GM12873 (cell line): ENCODE measurements around the gene XXYLT1.

Experiments used
- TF ChIP-seq, protein P1 (sequence below): IDR thresholded peaks from 2 replicates; pipeline ENCODE4 v1.5.1; 2012; ENCODE audit warnings: low read depth, mild to moderate bottlenecking, moderate library complexity, low read length, control low read depth; ENCODE audit not compliant: insufficient read depth; ENCODE audit errors: missing control alignments

The XXYLT1 gene

DNA sequence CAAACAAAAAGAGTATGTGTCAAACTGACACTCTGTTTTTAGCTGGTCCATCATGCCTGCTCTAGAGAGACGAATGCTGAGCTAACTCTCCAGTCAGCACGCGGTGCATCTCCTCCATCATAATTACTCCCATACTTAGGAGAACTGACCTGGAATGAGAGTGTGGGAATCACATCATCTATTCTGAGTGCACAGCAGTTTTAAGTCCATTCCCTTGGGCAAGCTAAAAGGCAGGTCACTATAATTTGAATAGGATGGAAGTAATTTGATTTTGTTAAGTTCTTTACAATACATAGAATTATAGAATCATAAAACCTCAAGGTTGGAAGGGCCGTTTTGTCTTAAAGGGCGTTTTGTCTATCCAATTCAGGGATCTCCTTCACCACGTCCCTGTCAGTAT lies 251.6 kb downstream of the XXYLT1 start:
- TF ChIP-seq, protein P1, sequence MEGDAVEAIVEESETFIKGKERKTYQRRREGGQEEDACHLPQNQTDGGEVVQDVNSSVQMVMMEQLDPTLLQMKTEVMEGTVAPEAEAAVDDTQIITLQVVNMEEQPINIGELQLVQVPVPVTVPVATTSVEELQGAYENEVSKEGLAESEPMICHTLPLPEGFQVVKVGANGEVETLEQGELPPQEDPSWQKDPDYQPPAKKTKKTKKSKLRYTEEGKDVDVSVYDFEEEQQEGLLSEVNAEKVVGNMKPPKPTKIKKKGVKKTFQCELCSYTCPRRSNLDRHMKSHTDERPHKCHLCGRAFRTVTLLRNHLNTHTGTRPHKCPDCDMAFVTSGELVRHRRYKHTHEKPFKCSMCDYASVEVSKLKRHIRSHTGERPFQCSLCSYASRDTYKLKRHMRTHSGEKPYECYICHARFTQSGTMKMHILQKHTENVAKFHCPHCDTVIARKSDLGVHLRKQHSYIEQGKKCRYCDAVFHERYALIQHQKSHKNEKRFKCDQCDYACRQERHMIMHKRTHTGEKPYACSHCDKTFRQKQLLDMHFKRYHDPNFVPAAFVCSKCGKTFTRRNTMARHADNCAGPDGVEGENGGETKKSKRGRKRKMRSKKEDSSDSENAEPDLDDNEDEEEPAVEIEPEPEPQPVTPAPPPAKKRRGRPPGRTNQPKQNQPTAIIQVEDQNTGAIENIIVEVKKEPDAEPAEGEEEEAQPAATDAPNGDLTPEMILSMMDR: no peak
